Ishikawa (cell line): ENCODE data around the gene PIP5K1C.

Experiments used
- CEBPB ChIP-seq: IDR thresholded peaks from 2 replicates; pipeline ENCODE4 v1.6.1; 2012
- CREB1 ChIP-seq: IDR thresholded peaks from 2 replicates; pipeline ENCODE4 v1.6.1; 2012; ENCODE audit warnings: low read depth
- RAD21 ChIP-seq: IDR thresholded peaks from 2 replicates; pipeline ENCODE4 v1.6.1; 2012; ENCODE audit warnings: low read depth
- REST ChIP-seq: IDR thresholded peaks from 2 replicates; pipeline ENCODE4 v1.6.1; 2012; ENCODE audit warnings: low read depth, mild to moderate bottlenecking
- TAF1 ChIP-seq: IDR thresholded peaks from 2 replicates; pipeline ENCODE4 v1.6.1; 2012; ENCODE audit warnings: low read depth, mild to moderate bottlenecking

DNA sequence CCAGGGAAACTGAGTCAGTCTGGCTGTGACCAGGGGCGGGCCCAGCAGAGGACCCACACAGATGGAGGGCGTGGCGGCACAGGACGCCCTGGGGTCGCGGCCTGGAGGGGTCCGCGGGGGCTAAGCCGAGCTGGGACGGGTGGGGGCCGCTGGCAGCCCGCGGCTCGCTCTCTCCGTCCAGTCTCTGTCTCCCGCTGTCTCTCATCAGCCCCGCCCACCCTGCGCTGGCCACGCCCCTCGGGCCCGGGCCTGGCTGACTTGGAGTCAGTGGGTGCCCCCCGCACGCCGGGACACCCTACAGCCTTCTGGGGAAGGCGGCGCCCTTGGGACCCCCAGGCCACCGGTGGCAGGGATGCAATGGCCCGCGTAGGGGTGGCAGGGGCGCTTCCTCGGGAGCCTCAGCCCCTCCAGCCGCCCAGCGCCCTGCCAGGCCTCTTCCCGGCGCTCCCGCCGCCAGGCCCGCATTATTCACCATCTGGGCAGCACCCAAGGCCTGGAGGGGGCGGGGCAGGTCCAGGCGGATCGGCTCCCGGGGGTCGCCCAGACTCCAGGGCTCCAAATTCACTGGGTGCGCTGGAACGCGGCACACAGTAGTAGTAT lies 93.5 kb downstream of the PIP5K1C start, which contains the start of gene TBXA2R:
- TF ChIP-seq TAF1 (no peak), REST (no peak), RAD21 (no peak), CREB1 (no peak), CEBPB (no peak)
